Stimulated activated effector memory CD8-positive, alpha-beta T cell treated with anti-CD3 and anti-CD28 coated beads, Interleukin-12 subunit alpha, Interleukin-12 subunit beta, amount 100 ng/mL, for 72 hours (primary cell): ENCODE results near the gene PTPN7.
A peak's percentile ranks its signal among the peaks of the same experiment; 100 is the strongest.
"Not testable (repeated sequence)": the region's sequence is repeated elsewhere in the genome, so short reads cannot be mapped to it uniquely, and the experiment has no call there.

Experiments used
- ATAC-seq: fragments of 150-1000 bp; cut with Tn5 transposase; 2 replicates; pipeline ENCODE4 v1.10.0; 2021
- DNase-seq, 2 donors: peaks; one replicate each; pipeline ENCODE4 v3.0.0; 2021 to 2022; ENCODE audit warnings: low spot score in 2 of 2
- H3K27ac Mint-ChIP-seq: one replicate; pipeline ENCODE4 v1.8.0; 2022; ENCODE audit warnings: mild to moderate bottlenecking, mixed read lengths
- H3K36me3 Mint-ChIP-seq: one replicate; pipeline ENCODE4 v1.8.0; 2022; ENCODE audit warnings: mild to moderate bottlenecking, mixed read lengths
- H3K4me1 Mint-ChIP-seq: one replicate; pipeline ENCODE4 v1.8.0; 2022; ENCODE audit warnings: mixed read lengths
- H3K4me3 Mint-ChIP-seq: one replicate; pipeline ENCODE4 v1.8.0; 2022; ENCODE audit warnings: mild to moderate bottlenecking, mixed read lengths
- H3K9me3 Mint-ChIP-seq: one replicate; pipeline ENCODE4 v1.8.0; 2022; ENCODE audit warnings: mixed read lengths

Gene PTPN7

DNA sequence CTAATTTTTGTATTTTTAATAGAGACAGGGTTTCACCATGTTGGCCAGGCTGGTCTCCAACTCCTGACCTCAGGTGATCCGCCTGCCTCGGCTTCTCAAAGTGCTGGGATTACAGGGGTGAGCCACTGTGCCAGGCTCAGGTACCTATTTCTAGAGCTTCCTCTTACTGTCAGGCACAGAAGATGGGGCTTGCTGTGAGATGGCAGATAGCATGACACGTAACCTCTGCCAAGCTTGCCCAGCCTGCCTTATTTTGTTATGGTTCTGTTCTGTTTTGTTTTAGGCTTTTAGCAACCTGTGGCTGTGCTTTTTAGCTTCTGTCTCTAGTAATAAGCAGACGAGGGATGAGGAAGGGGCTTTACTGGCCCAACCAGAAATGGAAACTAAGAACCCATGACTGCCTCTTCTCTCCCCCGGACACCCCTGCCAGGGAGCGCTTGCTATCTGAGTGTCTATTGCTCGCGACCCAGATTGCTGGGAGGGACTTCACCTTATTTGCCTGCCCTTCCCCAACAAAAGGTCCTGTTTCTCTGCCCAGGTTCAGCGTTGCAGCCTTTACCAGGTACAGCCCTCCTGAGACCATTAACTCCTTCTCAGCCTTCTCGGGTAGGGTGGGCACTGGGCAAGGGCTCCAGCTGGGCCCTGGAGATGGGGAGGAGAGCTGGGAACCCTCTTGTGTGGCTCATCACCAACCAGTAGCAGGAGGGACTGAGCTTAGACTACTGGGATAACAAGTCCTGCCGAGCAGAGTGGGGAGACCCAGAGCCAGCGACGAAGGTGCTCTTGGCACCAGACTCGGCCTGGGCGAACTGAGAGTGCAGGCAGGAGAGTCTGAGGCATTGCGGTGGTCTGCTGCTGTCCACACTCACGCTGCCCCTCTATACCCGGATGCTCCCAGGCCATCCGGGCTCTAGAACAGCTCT is 19.7 kb upstream of the PTPN7 start:
- ATAC-seq: no peak
- no peaks in the 10 kb centered on the region for H3K36me3 Mint-ChIP-seq
- H3K27ac Mint-ChIP-seq: peak overlapping the region; percentile 37
- H3K4me1 Mint-ChIP-seq: peaks cover 25% of the 10 kb centered on the region
- no peak for DNase-seq
- H3K4me3 Mint-ChIP-seq: no peak overlapping the region
- H3K9me3 Mint-ChIP-seq: no peaks in the 10 kb centered on the region

DNA sequence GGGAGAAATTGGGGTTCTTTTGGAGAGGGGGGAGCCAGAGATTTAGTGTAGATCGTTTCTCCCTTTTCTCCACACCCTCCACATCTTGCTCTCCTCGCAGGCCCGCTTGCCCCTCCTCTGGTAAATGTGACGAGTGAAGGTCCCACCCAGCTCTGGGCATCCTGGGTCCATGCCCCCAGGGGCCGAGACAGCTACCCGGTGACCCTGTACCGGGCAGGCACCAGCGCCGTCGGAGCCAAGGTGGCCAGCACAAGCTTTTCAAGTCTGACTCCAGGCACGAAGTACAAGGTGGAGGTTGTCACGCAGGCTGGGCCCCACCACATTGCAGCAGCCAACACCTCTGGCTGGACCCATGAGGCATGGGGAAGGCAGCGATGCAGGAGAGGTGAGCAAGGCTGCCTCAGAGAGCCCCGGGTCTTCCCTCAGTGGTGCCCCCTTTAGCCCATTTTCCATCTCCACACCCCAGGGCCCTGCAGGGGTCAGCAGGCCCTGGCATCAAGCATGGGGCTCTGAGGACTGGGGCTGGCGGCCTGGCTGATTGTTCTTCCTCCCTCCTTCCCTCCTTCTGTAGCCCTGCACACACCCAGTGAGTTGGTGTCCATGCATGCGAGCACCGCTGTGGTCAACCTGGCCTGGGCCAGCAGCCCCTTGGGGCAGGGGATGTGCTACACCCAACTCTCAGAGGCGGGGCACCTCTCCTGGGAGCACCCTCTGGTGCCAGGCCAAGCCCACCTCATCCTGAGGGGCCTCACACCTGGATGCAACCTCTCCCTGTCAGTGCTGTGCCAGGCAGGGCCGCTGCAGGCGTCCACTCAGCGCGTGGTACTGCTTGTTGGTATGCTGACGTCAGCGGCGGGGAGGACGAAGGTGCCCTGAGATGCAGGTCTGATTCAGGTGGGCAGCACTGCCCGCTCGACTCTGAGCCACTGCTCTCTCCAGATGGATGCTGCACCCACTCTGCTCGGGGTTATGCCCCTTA is 16.8 kb upstream of the PTPN7 start:
- no peaks in the 10 kb centered on the region for H3K9me3 Mint-ChIP-seq
- H3K4me1 Mint-ChIP-seq: peaks cover 8% of the 10 kb centered on the region
- no peak overlapping the region for H3K4me3 Mint-ChIP-seq
- no peak for DNase-seq
- H3K36me3 Mint-ChIP-seq: no peaks in the 10 kb centered on the region
- H3K27ac Mint-ChIP-seq: no peak overlapping the region
- ATAC-seq: no peak

DNA sequence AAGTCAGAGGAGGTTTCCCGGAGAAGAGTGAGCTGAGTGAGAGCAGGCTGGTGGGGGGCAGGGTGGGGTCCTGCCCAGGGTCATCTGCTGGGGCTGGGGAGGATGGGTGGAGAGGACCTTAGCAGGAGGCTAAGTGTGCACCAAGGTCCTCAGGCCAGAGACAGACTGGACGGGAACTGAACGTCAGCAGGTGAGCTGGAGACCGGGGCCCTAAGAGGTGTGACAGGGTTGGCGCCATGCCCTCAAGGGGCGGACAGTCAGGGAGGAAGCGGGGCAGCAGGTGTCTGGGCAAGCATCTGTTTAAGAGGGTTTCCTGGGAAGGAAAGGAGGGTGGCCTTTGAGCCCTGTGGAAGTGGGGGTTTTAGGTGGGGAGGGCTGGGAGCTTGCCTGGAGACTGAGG is 13.6 kb upstream of the PTPN7 start:
- peaks cover 11% of the 10 kb centered on the region for H3K4me1 Mint-ChIP-seq
- DNase-seq (no peak), ATAC-seq (no peak)
- H3K36me3 Mint-ChIP-seq: no peaks in the 10 kb centered on the region
- H3K27ac Mint-ChIP-seq: no peak overlapping the region
- H3K4me3 Mint-ChIP-seq: no peak overlapping the region
- no peaks in the 10 kb centered on the region for H3K9me3 Mint-ChIP-seq

DNA sequence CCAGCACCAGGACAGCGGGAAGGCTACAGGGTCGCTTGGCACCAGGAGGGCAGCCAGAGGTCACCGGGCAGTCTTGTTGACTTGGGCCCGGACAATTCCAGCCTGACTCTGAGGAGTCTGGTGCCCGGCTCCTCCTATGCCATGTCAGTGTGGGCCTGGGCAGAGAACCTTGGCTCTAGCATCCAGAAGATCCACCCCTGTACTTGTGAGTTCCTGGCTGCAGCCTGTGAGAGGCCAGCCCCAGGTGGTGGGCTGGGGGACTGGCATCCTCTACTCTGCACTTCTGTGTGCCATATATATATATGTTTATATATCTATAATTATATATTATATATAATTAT is 11.6 kb upstream of the PTPN7 start:
- Mint-ChIP-seq H3K27ac (no peak overlapping the region), H3K4me1 (peaks cover 12% of the 10 kb centered on the region), H3K4me3 (no peak overlapping the region), H3K9me3 (no peaks in the 10 kb centered on the region), H3K36me3 (no peaks in the 10 kb centered on the region)
- ATAC-seq: peak; percentile 57
- DNase-seq: no peak

DNA sequence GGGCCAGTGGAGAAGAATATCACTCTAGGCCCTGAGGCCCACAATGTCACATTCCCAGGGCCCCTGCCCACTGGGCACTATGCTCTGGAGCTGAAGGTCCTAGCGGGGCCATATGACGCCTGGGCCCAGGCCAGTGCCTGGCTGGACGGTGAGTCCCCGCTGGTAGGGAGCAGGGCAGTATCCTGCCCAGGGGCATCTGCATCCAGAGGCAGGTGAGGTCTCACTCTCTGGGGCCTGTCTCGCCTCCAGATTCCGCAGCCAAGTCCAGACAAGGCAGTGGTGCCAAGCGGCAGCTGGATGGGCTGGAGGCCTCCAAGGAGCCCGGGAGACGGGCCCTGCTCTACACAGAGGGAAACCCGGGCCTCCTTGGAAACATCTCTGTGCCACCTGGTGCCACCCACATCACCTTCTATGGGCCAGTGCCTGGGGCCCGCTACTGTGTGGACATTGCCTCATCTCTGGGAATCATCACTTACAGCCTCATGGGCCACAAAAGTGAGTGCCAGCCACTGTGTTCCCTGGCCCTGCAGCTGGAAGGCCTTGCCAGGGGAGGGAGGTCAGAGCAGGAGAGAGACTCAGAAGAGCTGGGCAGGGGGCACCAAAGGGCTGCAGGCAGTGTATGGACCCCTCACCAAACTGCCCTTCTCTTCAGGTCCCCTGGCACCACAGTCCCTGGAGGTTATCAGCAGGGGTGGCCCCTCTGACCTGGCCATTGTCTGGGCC is 11.1 kb upstream of the PTPN7 start:
- Mint-ChIP-seq H3K27ac (no peak overlapping the region), H3K4me1 (peaks cover 17% of the 10 kb centered on the region), H3K4me3 (no peak overlapping the region), H3K36me3 (no peaks in the 10 kb centered on the region), H3K9me3 (no peaks in the 10 kb centered on the region)
- ATAC-seq (peak; percentile 35), DNase-seq (no peak)

DNA sequence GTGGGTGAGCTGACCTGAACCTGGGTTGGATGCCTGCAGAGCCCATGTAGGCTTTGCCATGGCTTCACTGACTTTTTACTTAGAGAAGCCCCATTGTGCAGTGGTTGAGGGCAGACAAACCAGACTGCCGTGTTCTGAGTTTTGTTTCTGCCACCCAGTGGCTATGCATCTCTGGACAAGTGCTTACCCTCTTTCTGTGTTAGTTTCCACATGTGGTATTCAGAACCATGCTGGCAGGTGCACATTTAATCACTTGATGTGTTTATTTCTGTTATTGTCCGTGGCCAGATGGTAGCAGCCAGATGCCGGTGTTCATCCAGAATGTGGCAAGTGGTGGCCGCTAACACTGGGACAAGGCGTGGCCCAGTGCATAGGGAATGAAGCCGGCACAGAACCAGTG is 10.3 kb upstream of the PTPN7 start:
- peaks cover 24% of the 10 kb centered on the region for H3K4me1 Mint-ChIP-seq
- no peaks in the 10 kb centered on the region for H3K9me3 Mint-ChIP-seq
- H3K36me3 Mint-ChIP-seq: peaks cover 2% of the 10 kb centered on the region
- ATAC-seq: no peak
- DNase-seq: no peak
- H3K4me3 Mint-ChIP-seq: no peak overlapping the region
- H3K27ac Mint-ChIP-seq: no peak overlapping the region

DNA sequence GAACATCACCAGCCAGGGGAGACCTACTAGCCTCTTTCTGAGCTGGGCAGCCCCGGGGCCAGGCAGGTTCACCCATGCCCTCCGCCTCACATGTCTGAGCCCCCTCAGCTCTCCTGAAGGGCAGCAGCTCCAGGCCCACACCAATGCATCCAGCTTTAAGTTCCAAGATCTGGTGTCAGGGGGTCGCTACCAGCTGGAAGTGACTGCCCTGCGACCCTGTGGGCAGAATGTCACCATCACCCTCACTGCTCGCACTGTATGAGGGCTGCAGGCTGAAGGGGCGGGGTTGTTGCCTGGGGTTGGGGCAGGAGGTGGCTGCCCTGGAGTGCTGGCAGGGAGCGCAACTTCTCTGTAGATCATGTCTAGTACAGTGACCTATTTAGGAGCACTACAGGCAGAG is 8.5 kb upstream of the PTPN7 start:
- DNase-seq: no peak
- Mint-ChIP-seq H3K4me3 (no peak overlapping the region), H3K9me3 (no peaks in the 10 kb centered on the region), H3K36me3 (peaks cover 12% of the 10 kb centered on the region), H3K4me1 (peaks cover 42% of the 10 kb centered on the region), H3K27ac (no peak overlapping the region)
- no peak for ATAC-seq

DNA sequence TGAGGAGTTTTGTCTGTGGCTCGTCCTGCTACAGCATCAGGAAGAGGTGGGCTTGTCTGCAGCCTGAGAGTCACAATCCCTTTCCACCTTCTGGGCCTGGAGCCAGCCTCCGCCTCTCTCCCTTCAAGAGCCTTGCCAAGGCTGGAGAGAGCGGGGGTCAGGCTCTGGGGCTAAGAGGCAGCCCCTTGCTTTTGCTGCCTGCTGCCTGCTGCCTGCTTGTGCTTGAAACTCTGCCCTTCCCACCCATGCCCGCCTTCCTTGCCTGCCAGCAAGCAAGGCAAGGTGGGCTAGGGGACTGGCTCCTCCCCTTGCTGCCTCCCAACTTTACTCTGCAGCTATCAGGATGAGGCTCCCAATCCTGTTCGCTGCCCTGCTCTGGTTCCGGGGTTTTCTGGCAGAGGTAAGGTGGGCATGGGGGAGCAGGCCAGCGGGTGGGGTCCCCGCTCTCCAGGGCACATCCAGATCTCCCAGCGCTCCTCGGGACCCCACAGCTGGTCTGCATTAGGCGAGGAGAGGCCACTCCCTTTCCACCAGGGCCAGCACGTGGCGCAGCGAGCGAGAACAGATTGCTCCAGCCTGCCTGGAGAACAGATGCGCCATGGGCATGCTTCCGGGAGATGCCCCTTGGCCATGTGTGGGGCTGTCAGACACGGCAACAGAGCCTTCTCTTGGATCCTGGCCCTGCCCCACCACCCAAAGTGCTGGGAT is 7.5 kb upstream of the PTPN7 start:
- ATAC-seq (no peak), DNase-seq (no peak)
- H3K4me3 Mint-ChIP-seq: no peak overlapping the region
- H3K4me1 Mint-ChIP-seq: peaks cover 52% of the 10 kb centered on the region
- H3K27ac Mint-ChIP-seq: peak overlapping the region; percentile 63
- peaks cover 12% of the 10 kb centered on the region for H3K36me3 Mint-ChIP-seq
- H3K9me3 Mint-ChIP-seq: no peaks in the 10 kb centered on the region

DNA sequence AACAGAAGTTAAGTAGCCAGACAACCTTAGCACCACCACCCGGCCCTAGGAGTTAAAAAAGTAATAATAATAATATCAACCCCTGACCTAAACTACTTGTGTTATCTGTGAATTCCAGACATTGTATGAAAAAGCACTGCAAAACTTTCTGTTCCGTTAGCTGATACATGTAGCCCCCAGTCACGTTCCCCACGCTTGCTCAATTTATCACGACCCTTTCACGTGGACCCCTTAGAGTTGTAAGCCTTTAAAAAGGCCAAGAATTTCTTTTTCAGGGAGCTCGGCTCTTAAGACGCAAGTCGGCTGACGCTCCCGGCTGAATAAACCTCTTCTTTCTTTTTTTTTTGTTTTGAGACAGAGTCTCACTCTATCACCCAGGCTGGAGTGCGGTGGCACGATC is 6.7 kb upstream of the PTPN7 start:
- not testable (repeated sequence) for ATAC-seq, DNase-seq, H3K9me3 Mint-ChIP-seq
- peak overlapping the region; percentile 100 for H3K4me3 Mint-ChIP-seq
- H3K4me1 Mint-ChIP-seq: peaks cover 60% of the 10 kb centered on the region
- peak overlapping the region; percentile 99 for H3K27ac Mint-ChIP-seq
- peaks cover 12% of the 10 kb centered on the region for H3K36me3 Mint-ChIP-seq

DNA sequence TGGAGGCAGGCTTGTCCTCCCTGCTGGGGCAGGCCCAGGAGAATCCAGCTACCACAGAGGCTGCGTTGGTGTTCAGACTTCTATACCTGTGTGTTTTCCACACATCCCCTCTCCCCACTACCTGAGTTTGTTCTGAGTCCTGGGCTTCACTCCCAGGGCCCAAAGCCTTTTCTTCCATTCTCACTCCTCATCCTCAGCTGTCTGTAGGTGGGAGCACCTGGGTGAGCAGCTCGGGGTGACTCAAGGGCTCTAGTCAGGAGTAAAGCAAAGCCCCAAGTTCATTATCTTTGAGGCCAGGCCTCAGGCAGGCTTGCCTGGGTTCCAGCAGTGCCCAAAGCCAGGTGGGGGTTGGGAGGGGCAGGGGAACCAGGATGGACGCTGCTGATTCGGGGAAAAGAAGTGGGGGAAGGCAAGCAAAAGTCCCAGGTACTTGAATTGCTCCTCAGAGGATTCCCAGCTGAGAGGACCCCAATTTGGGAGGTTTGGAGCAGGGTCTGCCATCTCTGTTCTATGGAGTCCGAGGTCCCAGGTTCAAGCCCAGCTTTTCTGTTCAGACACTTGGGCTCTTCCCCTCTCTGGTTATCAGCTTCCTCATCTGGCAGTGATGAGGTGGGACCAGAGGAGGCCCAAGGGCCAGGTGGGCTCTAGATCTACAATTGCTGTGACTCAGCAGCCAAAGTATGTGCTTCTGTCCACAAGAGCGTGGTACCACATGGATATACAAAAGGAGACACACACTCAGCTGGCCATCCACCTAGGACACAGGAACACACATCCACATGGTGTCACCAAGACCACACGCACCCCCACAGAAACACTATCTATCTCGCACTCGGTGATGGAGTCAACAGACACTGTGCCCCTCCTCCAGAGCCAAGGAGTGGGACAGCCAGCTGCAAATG is 5.8 kb upstream of the PTPN7 start:
- DNase-seq (no peak), ATAC-seq (no peak)
- Mint-ChIP-seq H3K36me3 (peaks cover 12% of the 10 kb centered on the region), H3K4me3 (peak overlapping the region; percentile 100), H3K4me1 (peaks cover 68% of the 10 kb centered on the region), H3K9me3 (no peaks in the 10 kb centered on the region), H3K27ac (peak overlapping the region; percentile 99)

DNA sequence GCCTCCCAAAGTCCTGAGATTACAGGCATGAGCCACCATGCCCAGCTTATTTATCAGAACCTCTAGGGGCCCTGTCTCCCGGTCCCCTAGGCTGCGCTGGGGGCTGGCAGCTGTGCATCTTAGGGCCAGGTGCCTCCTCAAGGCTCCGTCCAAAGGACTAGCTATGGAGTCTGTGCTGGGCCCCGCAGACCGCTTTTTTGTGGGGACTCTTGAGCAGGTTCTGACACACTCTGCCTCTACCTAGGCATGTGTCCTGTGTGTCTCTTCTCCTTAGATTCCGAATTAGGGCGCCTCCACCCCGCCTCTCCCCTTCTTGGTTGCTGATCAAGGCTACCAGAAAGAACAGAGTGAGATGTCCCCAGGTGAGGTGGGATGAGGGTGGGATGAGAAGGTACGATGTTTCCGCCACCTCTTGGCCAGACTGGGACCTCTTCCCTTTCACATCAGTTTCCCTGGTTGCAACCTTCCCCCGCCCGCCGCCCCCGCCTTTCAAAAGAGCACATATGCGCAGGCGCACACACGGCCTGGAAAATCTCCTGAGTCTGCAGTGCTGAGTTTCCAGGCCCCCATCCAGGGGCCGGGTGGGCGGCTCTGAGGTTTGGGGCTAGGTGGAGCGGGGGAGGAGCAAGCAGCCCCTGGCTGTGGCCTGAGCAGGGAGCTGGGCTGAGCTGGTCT is 5.0 kb upstream of the PTPN7 start:
- peaks cover 72% of the 10 kb centered on the region for H3K4me1 Mint-ChIP-seq

DNA sequence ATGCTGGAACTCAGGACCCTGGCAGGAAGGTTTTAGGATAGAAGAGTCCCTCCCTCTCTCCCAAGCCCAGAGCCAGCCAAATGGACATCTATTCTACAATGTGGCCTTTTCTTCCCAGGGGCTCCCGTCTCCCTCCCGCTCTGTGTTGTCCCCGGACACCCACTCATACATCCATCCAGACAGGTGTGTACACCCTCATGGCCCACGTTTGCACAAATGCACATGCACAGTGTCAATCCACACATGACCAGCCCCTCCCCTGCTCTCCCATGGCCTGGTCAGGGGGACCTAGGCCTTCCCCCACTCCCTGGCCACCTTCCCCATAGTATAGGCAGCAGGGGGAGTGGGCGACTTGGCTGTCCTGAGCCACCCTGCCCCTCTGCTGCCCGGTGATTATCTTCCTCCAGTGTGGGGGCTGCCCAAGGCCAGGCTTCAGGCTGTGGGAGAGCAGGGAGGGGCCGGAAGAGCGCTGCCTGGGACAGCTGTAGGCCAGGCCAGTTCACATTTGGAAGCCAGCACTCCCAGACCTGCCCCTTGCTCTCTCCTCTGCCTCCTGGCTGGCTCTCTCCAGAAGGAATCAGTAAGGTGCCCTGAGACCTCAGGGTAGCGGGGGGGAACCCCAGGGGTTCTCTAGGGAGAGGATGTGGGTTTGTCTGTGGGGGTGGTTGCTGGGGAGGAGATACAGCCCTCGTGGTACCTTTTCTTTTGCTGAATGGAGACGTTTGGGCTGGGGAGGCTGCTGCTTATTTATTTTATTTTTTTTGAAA is 4.1 kb upstream of the PTPN7 start:
- DNase-seq (peak; percentile 58 to 84), ATAC-seq (peak; percentile 64)
- Mint-ChIP-seq H3K9me3 (no peaks in the 10 kb centered on the region), H3K4me3 (peak overlapping the region; percentile 100), H3K27ac (peak overlapping the region; percentile 99), H3K36me3 (peaks cover 29% of the 10 kb centered on the region), H3K4me1 (peaks cover 78% of the 10 kb centered on the region)

More for the DNA sequence above, 5.0 kb upstream of the PTPN7 start:
- DNase-seq (peak; percentile 34 to 66), ATAC-seq (peak; percentile 36)
- Mint-ChIP-seq H3K9me3 (no peaks in the 10 kb centered on the region), H3K27ac (peak overlapping the region; percentile 99), H3K4me3 (peak overlapping the region; percentile 100), H3K36me3 (peaks cover 20% of the 10 kb centered on the region)
